ENCODE data around the gene MC1R. TPM values are rescaled to one million over a fixed set of nuclear protein-coding genes. Genes with fewer than 3 reads are reported as not detected.

The MC1R gene
- total and polyA plus RNA-seq, 7 donors: 0.18 to 1.8 (median 0.77) TPM

GRCh38 chr16:89936508-89936907 is 17.8 kb downstream of the MC1R start:
- peaks cover 0 to 13% (median 2%) of the 10 kb centered on the region in 3 donors for H3K27me3 ChIP-seq (ENCODE audit: insufficient read depth in 3 of 3, low read length in 2 of 3)
- no peak overlapping the region for H3K4me3 ChIP-seq
- H3K27ac ChIP-seq: no peak overlapping the region
- 88 to 95% (median 90%) methylated on average over 9 to 14 of the region's 14 CpGs for WGBS, 3 donors
- H3K9me3 ChIP-seq: no peaks in the 10 kb centered on the region
- intact Hi-C loops (cut with DNase I): no loop called here
- ATAC-seq (no peak), DNase-seq (no peak)
- H3K36me3 ChIP-seq (ENCODE audit: insufficient read depth in 1 of 2, low read depth in 1 of 2): no peaks in the 10 kb centered on the region
- no peak for TF ChIP-seq CTCF (IDR thresholded peaks at IDR 0.05)
- no peaks in the 10 kb centered on the region for H3K4me1 ChIP-seq

- intact Hi-C loops (cut with DNase I): no loop called here
- H3K36me3 ChIP-seq (ENCODE audit: insufficient read depth in 1 of 2, low read depth in 1 of 2): no peaks in the 10 kb centered on the region
- TF ChIP-seq CTCF (IDR thresholded peaks at IDR 0.05): no peak
- no peak overlapping the region for H3K27ac ChIP-seq
- H3K4me3 ChIP-seq: no peak overlapping the region
- no peaks in the 10 kb centered on the region for H3K9me3 ChIP-seq
- H3K27me3 ChIP-seq (ENCODE audit: insufficient read depth in 3 of 3, low read length in 2 of 3): peaks cover 0 to 14% (median 2%) of the 10 kb centered on the region in 3 donors
- ATAC-seq: no peak
- WGBS, 3 donors: 87 to 90% (median 87%) methylated on average over 19 to 20 of the region's 20 CpGs
- no peaks in the 10 kb centered on the region for H3K4me1 ChIP-seq
- no peak for DNase-seq
Observed at GRCh38 chr16:89936981-89937380, 18.3 kb downstream of the MC1R start.

GRCh38 chr16:89938175-89938885 is 19.7 kb downstream of the MC1R start:
- no peaks in the 10 kb centered on the region for H3K9me3 ChIP-seq
- no peak overlapping the region for H3K27ac ChIP-seq
- TF ChIP-seq CTCF (IDR thresholded peaks at IDR 0.05): no peak
- WGBS, 3 donors: 58 to 65% (median 63%) methylated on average over 21 of the region's 21 CpGs
- no peaks in the 10 kb centered on the region for H3K36me3 ChIP-seq (ENCODE audit: insufficient read depth in 1 of 2, low read depth in 1 of 2)
- H3K27me3 ChIP-seq (ENCODE audit: insufficient read depth in 3 of 3, low read length in 2 of 3): peaks cover 0 to 18% (median 2%) of the 10 kb centered on the region in 3 donors
- intact Hi-C loops (cut with DNase I): no loop called here
- no peaks in the 10 kb centered on the region for H3K4me1 ChIP-seq
- ATAC-seq (no peak), DNase-seq (no peak)
- no peak overlapping the region for H3K4me3 ChIP-seq

- no peak for DNase-seq
- TF ChIP-seq CTCF (IDR thresholded peaks at IDR 0.05): no peak
- Histone ChIP-seq H3K4me3 (no peak overlapping the region), H3K4me1 (peaks cover 3% of the 10 kb centered on the region), H3K27ac (no peak overlapping the region), H3K36me3 (ENCODE audit: insufficient read depth in 1 of 2, low read depth in 1 of 2) (no peaks in the 10 kb centered on the region), H3K27me3 (ENCODE audit: insufficient read depth in 3 of 3, low read length in 2 of 3) (peaks cover 0 to 15% (median 0%) of the 10 kb centered on the region in 3 donors), H3K9me3 (no peaks in the 10 kb centered on the region)
- 74 to 80% (median 77%) methylated on average over 5 of the region's 5 CpGs for WGBS, 3 donors
- no peak for ATAC-seq
- intact Hi-C loops (cut with DNase I): no loop called here
Observed at GRCh38 chr16:89944773-89945172, 26.1 kb downstream of the MC1R start.

GRCh38 chr16:89945654-89946053 is 27.0 kb downstream of the MC1R start:
- 68 to 74% (median 73%) methylated on average over 7 of the region's 7 CpGs for WGBS, 3 donors
- H3K4me1 ChIP-seq: peaks cover 3% of the 10 kb centered on the region
- no peak for TF ChIP-seq CTCF (IDR thresholded peaks at IDR 0.05)
- DNase-seq (no peak), ATAC-seq (no peak)
- H3K27me3 ChIP-seq (ENCODE audit: insufficient read depth in 3 of 3, low read length in 2 of 3): peaks cover 0 to 15% (median 0%) of the 10 kb centered on the region in 3 donors
- H3K9me3 ChIP-seq: no peaks in the 10 kb centered on the region
- intact Hi-C loops (cut with DNase I): no loop called here
- no peak overlapping the region for H3K4me3 ChIP-seq
- no peaks in the 10 kb centered on the region for H3K36me3 ChIP-seq (ENCODE audit: insufficient read depth in 1 of 2, low read depth in 1 of 2)
- H3K27ac ChIP-seq: no peak overlapping the region

Measured in psoas muscle (tissue), 8 donors.